ENCODE measurements around the gene TSHZ2. TPM values are rescaled to one million over a fixed set of nuclear protein-coding genes. Genes with fewer than 3 reads are reported as not detected.

The TSHZ2 gene
- polyA plus RNA-seq, 1 donor from 2014 or later: 4.6 TPM

- H3K4me2 ChIP-seq (ENCODE audit: low read length): no peak overlapping the region
- H3K9me2 ChIP-seq (ENCODE audit: insufficient read depth, low read length): no peaks in the 10 kb centered on the region
- H3K9ac ChIP-seq (ENCODE audit: low read length): no peak overlapping the region
- no peaks in the 10 kb centered on the region for H3K27me3 ChIP-seq (ENCODE audit: insufficient read depth, low read depth, low read length)
- no peak overlapping the region for H3K4me3 ChIP-seq (ENCODE audit: low read length)
- TF ChIP-seq TAF1 (IDR thresholded peaks at IDR 0.05; ENCODE audit: low read depth): no peak
- TF ChIP-seq POLR2AphosphoS5 (IDR thresholded peaks at IDR 0.05): no peak
- TF ChIP-seq REST (IDR thresholded peaks at IDR 0.05; ENCODE audit: borderline replicate concordance): no peak
- no peak for TF ChIP-seq SMC3 (conservative IDR thresholded peaks at IDR 0.05; ENCODE audit: poor library complexity)
- TF ChIP-seq EP300 (conservative IDR thresholded peaks at IDR 0.05; ENCODE audit: poor library complexity, severe bottlenecking): no peak
- no peak for TF ChIP-seq CTCF (IDR thresholded peaks at IDR 0.05; ENCODE audit: poor library complexity, severe bottlenecking)
- no peak for TF ChIP-seq RAD21 (conservative IDR thresholded peaks at IDR 0.05)
- no peak for TF ChIP-seq MXI1 (conservative IDR thresholded peaks at IDR 0.05; ENCODE audit: poor library complexity, severe bottlenecking)
- no peaks in the 10 kb centered on the region for H4K20me1 ChIP-seq (ENCODE audit: insufficient read depth)
- H3K27ac ChIP-seq (ENCODE audit: low read length): no peak overlapping the region
- no peaks in the 10 kb centered on the region for H3K79me2 ChIP-seq (replicated peaks; ENCODE audit: insufficient read depth, low read length)
- no peak overlapping the region for H2AFZ ChIP-seq (ENCODE audit: low read depth, low read length)
- H3K36me3 ChIP-seq (ENCODE audit: insufficient read depth, low read length): no peaks in the 10 kb centered on the region
- H3F3A ChIP-seq (ENCODE audit: insufficient read depth, low read length, poor library complexity, severe bottlenecking): no peaks in the 10 kb centered on the region
- no peaks in the 10 kb centered on the region for H3K9me3 ChIP-seq (ENCODE audit: low read length)
Observed at GRCh38 chr20:53328961-53329360, 356.8 kb downstream of the TSHZ2 start.

GRCh38 chr20:53329781-53330180 is 357.6 kb downstream of the TSHZ2 start:
- Histone ChIP-seq H3K27ac (ENCODE audit: low read length) (no peak overlapping the region), H3K4me2 (ENCODE audit: low read length) (no peak overlapping the region), H3K9me3 (ENCODE audit: low read length) (no peaks in the 10 kb centered on the region), H3K9me2 (ENCODE audit: insufficient read depth, low read length) (no peaks in the 10 kb centered on the region), H3K4me3 (ENCODE audit: low read length) (no peak overlapping the region), H3K9ac (ENCODE audit: low read length) (no peak overlapping the region), H2AFZ (ENCODE audit: low read depth, low read length) (no peak overlapping the region), H3K27me3 (ENCODE audit: insufficient read depth, low read depth, low read length) (no peaks in the 10 kb centered on the region), H4K20me1 (ENCODE audit: insufficient read depth) (no peaks in the 10 kb centered on the region), H3F3A (ENCODE audit: insufficient read depth, low read length, poor library complexity, severe bottlenecking) (no peaks in the 10 kb centered on the region), H3K79me2 (replicated peaks; ENCODE audit: insufficient read depth, low read length) (no peaks in the 10 kb centered on the region), H3K36me3 (ENCODE audit: insufficient read depth, low read length) (no peaks in the 10 kb centered on the region)
- TF ChIP-seq RAD21 (conservative IDR thresholded peaks at IDR 0.05) (no peak), TAF1 (IDR thresholded peaks at IDR 0.05; ENCODE audit: low read depth) (no peak), SMC3 (conservative IDR thresholded peaks at IDR 0.05; ENCODE audit: poor library complexity) (no peak), POLR2AphosphoS5 (IDR thresholded peaks at IDR 0.05) (no peak), REST (IDR thresholded peaks at IDR 0.05; ENCODE audit: borderline replicate concordance) (no peak), CTCF (IDR thresholded peaks at IDR 0.05; ENCODE audit: poor library complexity, severe bottlenecking) (no peak), MXI1 (conservative IDR thresholded peaks at IDR 0.05; ENCODE audit: poor library complexity, severe bottlenecking) (no peak), EP300 (conservative IDR thresholded peaks at IDR 0.05; ENCODE audit: poor library complexity, severe bottlenecking) (no peak), EZH2 (IDR thresholded peaks at IDR 0.05; ENCODE audit: borderline replicate concordance, insufficient read depth, low read length, poor library complexity, severe bottlenecking) (no peak)
